Fibroblast of villous mesenchyme (primary cell): ENCODE data around the gene NCMAP. TPM values are rescaled to one million over a fixed set of nuclear protein-coding genes. Genes with fewer than 3 reads are reported as not detected.
A peak's percentile ranks its signal among the peaks of the same experiment; 100 is the strongest.

Experiments used
- DNase-seq: peaks from one replicate; pipeline ENCODE4 v3.0.0-alpha.2; 2010; ENCODE audit warnings: low read depth
- H3K4me3 ChIP-seq: 2 replicates; pipeline ENCODE4 v1.5.1; 2011; ENCODE audit warnings: low read depth, mild to moderate bottlenecking, low read length
- total RNA-seq: library from RNA; depleted of rRNA; stranded (reverse); fragments of >200 nt; gene quantifications from 2 replicates; pipeline ENCODE4 v1.2.3, GENCODE V29; 2012
- TF ChIP-seq, protein P1 (sequence below): IDR thresholded peaks from 2 replicates; pipeline ENCODE4 v1.5.1; 2012; ENCODE audit warnings: low read depth, mild to moderate bottlenecking, low read length; ENCODE audit not compliant: insufficient read depth

NCMAP gene
- total RNA-seq, 1 donor = not detected

- TF ChIP-seq, protein P1, sequence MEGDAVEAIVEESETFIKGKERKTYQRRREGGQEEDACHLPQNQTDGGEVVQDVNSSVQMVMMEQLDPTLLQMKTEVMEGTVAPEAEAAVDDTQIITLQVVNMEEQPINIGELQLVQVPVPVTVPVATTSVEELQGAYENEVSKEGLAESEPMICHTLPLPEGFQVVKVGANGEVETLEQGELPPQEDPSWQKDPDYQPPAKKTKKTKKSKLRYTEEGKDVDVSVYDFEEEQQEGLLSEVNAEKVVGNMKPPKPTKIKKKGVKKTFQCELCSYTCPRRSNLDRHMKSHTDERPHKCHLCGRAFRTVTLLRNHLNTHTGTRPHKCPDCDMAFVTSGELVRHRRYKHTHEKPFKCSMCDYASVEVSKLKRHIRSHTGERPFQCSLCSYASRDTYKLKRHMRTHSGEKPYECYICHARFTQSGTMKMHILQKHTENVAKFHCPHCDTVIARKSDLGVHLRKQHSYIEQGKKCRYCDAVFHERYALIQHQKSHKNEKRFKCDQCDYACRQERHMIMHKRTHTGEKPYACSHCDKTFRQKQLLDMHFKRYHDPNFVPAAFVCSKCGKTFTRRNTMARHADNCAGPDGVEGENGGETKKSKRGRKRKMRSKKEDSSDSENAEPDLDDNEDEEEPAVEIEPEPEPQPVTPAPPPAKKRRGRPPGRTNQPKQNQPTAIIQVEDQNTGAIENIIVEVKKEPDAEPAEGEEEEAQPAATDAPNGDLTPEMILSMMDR = no peak
- DNase-seq = no peak
- H3K4me3 ChIP-seq = no peak overlapping the region
These were observed 20.9 kb upstream of the NCMAP start for GRCh38 chr1:24535021-24535424.

GRCh38 chr1:24535778-24536177 is 20.1 kb upstream of the NCMAP start:
- TF ChIP-seq, protein P1 = no peak
- no peak for DNase-seq
- H3K4me3 ChIP-seq = no peak overlapping the region

- H3K4me3 ChIP-seq = no peak overlapping the region
- DNase-seq = peak; percentile 79
- TF ChIP-seq, protein P1 = no peak
These were observed 19.5 kb upstream of the NCMAP start for GRCh38 chr1:24536391-24536840.

DNA sequence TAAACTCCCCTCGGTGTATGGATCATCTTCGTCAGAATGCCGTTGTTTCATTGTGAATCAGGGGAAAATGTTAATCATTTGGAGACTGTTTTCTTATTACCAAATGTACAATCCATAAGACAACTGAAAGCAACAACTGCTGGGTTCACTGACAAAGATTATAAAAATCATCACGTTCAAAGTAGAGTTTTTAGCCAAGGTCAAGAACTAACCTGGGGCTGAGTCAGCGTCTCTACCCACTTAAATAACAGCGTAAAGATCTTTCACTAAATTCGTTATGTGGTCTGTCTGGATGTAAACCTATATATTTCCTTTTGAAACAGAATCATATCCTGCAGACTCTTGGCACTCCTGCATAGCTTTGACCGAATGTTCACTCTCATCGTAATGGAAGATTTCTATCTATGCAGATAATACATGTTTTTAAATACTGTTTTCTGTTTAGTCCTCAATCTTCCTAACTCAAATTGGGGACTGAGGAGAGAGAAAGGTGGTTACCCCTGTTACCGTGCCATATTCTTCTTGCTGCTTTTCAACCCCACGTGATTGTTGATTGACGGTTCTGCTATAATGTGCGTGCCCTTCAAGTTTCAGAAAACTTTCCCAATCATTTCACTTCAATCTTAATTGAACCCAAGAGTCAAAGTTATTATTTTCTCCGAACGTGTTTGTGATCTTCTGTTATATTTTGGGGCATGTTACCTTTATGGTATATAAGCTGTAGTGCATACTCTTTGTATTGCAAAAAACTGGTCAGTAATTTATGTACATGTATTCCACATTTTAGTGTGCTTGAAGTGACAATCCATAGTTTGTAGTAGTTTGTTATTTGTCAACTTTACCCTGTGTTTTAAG is 15.6 kb upstream of the NCMAP start:
- H3K4me3 ChIP-seq = no peak overlapping the region
- DNase-seq = no peak
- TF ChIP-seq, protein P1 = no peak

DNA sequence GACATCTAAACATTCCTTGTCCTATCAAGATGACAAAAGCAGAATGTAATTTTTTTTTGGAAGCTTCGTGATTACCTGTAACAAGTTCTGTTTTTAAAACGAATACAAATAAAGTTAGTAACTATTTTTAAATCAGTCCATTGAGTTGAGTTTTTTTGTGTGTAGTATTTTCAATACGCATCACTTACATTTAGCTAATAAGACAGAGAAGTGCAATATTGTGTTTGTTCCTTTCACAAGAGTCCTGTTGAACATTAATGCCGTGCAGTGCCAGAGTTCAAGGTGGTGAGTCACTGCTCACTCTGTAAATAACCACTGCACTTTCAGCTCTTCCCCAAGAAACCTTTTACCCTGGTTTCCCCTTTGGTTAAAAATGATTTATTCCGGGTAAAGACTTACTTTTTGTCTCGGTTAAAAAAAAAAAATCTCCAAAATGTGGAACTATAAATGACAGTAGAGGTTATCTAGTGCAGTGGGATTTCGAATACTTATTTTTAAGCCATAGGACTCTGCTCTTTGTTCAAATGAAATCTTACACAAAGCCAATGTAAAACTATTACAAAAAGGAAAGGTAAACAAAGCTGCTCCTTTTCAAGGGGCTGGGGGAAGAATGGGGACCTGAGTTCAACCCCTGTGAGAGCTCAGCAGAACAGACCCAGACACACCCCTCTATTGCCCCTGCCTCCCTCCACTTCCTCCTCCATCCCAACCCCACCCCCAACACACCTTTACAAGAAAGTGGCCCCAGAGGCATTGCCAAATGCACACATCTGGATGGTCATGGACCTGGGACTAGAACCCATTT is 14.8 kb upstream of the NCMAP start:
- peak; percentile 91 for DNase-seq
- H3K4me3 ChIP-seq = no peak overlapping the region
- TF ChIP-seq, protein P1 = no peak

GRCh38 chr1:24541711-24542346 is 14.1 kb upstream of the NCMAP start:
- TF ChIP-seq, protein P1 = peak; percentile 65
- no peak overlapping the region for H3K4me3 ChIP-seq
- no peak for DNase-seq
